Lower lobe of right lung (tissue), 2 donors: ENCODE data around the gene SLMAP. TPM values are rescaled to one million over a fixed set of nuclear protein-coding genes. Genes with fewer than 3 reads are reported as not detected.

Experiments
- ATAC-seq, 2 donors: fragments of 200-7000 bp; cut with Tn5 transposase; one replicate each; pipeline ENCODE4 v1.9.1; 2020 to 2022; ENCODE audit warnings: mild to moderate bottlenecking in 2 of 2, moderate library complexity in 2 of 2
- DNase-seq: peaks from one replicate; pipeline ENCODE4 v3.0.0-alpha.2; 2020
- H3K27ac ChIP-seq: fragments of 200-600 bp; one replicate; pipeline ENCODE4 v1.8.0; 2022
- H3K27me3 ChIP-seq: fragments of 200-600 bp; one replicate; pipeline ENCODE4 v1.8.0; 2022; ENCODE audit warnings: low read depth
- H3K36me3 ChIP-seq: fragments of 200-600 bp; one replicate; pipeline ENCODE4 v1.8.0; 2022; ENCODE audit warnings: mild to moderate bottlenecking
- H3K4me1 ChIP-seq: fragments of 200-600 bp; one replicate; pipeline ENCODE4 v1.8.0; 2022
- H3K4me3 ChIP-seq: fragments of 200-600 bp; one replicate; pipeline ENCODE4 v1.8.0; 2022; ENCODE audit warnings: mild to moderate bottlenecking
- H3K9me3 ChIP-seq: fragments of 200-600 bp; one replicate; pipeline ENCODE4 v1.8.0; 2022
- intact Hi-C: fragments of 100-400 bp; cut with DNase I; formaldehyde crosslinking; loops from one replicate; pipeline ENCODE4 v1.11.0; 2022
- total RNA-seq: library from RNA; stranded (reverse); fragmentation: NEBNext Ultra II Directional; extraction: Animal tissue kit (Norgen Biotek cat#: 25700); gene quantifications from one replicate; pipeline ENCODE4 v1.2.1, GENCODE V29; 2021
- TF ChIP-seq, protein P1 (sequence below): fragments of 200-600 bp; IDR thresholded peaks from one replicate; pipeline ENCODE4 v1.8.0; 2022; ENCODE audit warnings: antibody characterized with exemption, mild to moderate bottlenecking
- donor health status: DM: no; HTN: yes; CAD: no; lungs with severe emphysema.

SLMAP gene
- total RNA-seq, 1 donor from 2014 or later, result 66.3 TPM

DNA sequence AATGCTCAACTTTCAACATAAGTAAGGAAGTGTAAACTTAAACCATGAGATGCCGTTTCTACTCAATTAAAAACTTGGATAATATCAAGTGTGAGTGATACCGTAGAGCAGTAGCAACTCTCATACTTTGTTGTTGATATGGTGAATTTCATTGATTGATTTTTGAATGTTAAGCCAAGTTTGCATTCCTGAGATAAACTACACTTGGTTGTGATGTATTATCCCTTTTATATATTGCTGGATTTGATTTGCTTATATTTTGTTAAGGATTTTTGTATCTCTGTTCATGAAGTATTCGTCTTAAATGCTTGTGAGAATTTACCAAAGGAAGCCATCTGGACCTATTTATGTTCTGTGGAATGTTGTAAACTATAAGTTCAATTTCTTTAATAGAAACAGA, 21.7 kb downstream of the SLMAP start:
- Histone ChIP-seq H3K4me3 (no peak overlapping the region), H3K9me3 (no peaks in the 10 kb centered on the region), H3K4me1 (peaks cover 3% of the 10 kb centered on the region), H3K36me3 (no peaks in the 10 kb centered on the region), H3K27me3 (no peaks in the 10 kb centered on the region), H3K27ac (no peak overlapping the region)
- DNase-seq (no peak), ATAC-seq (no peak)
- TF ChIP-seq, protein P1, sequence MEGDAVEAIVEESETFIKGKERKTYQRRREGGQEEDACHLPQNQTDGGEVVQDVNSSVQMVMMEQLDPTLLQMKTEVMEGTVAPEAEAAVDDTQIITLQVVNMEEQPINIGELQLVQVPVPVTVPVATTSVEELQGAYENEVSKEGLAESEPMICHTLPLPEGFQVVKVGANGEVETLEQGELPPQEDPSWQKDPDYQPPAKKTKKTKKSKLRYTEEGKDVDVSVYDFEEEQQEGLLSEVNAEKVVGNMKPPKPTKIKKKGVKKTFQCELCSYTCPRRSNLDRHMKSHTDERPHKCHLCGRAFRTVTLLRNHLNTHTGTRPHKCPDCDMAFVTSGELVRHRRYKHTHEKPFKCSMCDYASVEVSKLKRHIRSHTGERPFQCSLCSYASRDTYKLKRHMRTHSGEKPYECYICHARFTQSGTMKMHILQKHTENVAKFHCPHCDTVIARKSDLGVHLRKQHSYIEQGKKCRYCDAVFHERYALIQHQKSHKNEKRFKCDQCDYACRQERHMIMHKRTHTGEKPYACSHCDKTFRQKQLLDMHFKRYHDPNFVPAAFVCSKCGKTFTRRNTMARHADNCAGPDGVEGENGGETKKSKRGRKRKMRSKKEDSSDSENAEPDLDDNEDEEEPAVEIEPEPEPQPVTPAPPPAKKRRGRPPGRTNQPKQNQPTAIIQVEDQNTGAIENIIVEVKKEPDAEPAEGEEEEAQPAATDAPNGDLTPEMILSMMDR, result no peak
- intact Hi-C loops, result no loop called here

DNA sequence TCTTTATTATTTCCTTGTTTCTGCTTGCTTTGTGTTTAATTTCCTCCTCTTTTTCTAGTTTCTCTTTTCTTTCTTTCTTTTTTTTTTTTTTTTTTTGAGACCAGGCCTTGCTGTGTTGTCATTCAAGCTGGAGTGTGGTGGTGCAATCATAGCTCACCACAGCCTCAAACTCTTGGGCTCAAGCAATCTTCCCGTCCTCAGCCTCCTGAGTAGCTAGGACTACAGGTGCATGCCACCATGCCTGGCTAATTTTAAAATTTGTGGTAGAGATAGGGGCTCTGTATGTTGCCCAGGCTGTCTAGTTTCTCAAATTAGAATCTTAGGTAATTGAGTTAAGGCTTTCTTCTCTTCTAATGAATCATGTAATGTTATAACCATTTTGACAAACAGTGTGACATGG, 22.4 kb downstream of the SLMAP start:
- H3K4me1 ChIP-seq, result peaks cover 10% of the 10 kb centered on the region
- intact Hi-C loops, result no loop called here
- H3K9me3 ChIP-seq, result no peaks in the 10 kb centered on the region
- no peak overlapping the region for H3K27ac ChIP-seq
- H3K36me3 ChIP-seq, result no peaks in the 10 kb centered on the region
- ATAC-seq (no peak), DNase-seq (no peak)
- TF ChIP-seq, protein P1, result no peak
- no peak overlapping the region for H3K4me3 ChIP-seq
- H3K27me3 ChIP-seq, result no peaks in the 10 kb centered on the region

DNA sequence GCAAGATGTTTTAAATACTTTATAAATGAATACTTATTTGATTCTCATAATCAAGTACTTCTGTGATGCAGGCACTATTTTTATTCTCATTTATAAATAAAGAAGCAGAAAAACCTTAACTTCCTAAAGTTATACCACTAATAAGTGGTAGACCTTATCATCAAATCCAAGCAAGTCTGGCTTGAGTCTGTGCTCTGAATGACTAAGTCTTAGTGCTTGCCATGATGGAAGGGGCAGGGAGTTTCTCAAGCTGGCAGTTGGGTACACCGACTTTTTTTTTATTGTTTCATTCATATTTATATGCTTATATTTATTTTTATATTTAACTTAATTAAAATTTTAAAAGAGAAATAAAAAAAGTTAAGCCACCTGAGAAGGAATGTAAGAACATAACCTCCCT, 23.6 kb downstream of the SLMAP start:
- no peaks in the 10 kb centered on the region for H3K36me3 ChIP-seq
- H3K27ac ChIP-seq, result no peak overlapping the region
- TF ChIP-seq, protein P1, result no peak
- H3K4me3 ChIP-seq, result no peak overlapping the region
- intact Hi-C loops, result no loop called here
- ATAC-seq (no peak), DNase-seq (no peak)
- H3K27me3 ChIP-seq, result no peaks in the 10 kb centered on the region
- H3K4me1 ChIP-seq, result peaks cover 17% of the 10 kb centered on the region
- no peaks in the 10 kb centered on the region for H3K9me3 ChIP-seq

DNA sequence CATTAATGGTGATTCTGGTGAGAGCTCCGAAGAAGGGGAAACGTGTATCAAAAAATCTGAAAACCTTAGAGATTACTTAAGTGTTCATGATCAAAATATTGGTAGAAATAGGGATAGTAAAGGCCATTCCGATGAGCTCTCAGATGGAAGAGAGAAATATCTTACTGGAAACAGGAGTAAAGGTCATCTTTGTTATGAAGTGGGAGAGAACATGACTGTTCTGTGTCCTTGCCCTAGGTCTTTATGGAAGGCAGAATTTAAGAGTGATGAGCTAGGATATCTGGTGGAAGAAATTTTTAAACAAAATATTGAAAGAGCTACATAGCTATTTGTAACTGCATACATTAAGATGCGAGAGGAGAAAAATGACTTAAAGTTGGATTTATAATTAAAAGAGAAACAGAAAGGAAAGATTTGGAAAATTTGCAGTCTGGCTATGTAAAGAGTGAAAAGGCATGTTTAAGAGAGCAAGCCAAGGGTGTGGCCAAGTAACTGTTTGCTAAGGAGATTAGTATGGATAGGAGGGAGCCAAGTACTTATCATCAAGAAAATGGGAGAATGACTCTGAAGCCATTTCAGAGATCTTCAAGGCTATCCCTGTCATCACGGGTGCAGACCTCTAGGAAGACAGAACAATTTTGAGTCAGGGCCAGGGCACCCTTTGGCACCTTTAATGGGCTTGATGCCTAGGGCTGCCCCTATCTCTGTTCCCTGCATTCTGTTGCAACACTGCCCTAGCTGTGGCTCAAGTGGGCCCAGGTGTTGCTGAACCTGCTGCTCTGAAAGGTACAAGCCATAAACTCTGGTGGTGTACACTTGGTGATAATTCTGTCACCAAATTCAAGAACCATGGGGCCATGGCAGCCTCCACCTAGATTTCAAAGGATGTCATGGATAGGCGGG, 27.3 kb downstream of the SLMAP start:
- Histone ChIP-seq H3K4me3 (no peak overlapping the region), H3K27me3 (no peaks in the 10 kb centered on the region), H3K9me3 (no peaks in the 10 kb centered on the region), H3K36me3 (no peaks in the 10 kb centered on the region), H3K27ac (no peak overlapping the region), H3K4me1 (peaks cover 26% of the 10 kb centered on the region)
- DNase-seq (peak; percentile 54), ATAC-seq (peak; percentile 80 to 85)
- TF ChIP-seq, protein P1, result no peak
- intact Hi-C loops, result no loop called here

DNA sequence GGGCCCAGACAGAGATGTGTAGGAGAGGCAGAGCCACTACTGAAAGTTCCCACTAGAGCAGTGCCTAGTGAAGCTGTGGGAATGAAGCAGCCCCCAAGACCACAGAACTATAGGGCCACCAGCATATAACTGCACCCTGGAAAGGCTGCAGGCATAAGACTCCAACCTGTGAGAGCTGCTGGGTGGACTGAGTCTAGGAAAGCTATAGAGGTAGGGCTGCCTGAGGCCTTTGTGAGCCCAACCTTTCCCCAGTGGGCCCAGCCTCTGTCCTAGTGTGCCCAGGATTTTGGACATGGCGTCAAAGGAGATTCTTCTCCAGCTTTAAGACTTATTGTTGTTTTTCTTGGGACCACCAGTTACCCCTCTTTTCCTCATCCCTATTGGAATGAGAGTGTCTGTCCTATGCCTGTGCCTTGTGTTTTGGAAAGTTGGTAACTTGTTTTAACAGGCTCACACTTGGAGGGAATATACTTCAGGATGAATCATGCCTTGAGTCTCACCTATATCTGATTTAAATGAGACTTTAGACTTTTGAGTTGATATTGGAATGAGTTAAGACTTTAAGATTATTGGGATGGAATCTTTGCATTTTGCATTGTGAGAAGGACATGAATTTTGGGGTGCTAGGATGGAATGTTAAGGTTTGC, 28.1 kb downstream of the SLMAP start:
- Histone ChIP-seq H3K9me3 (no peaks in the 10 kb centered on the region), H3K4me3 (no peak overlapping the region), H3K27ac (no peak overlapping the region), H3K27me3 (no peaks in the 10 kb centered on the region), H3K36me3 (no peaks in the 10 kb centered on the region), H3K4me1 (peaks cover 27% of the 10 kb centered on the region)
- ATAC-seq (peak; percentile 9 to 44), DNase-seq (no peak)
- intact Hi-C loops, result no loop called here
- TF ChIP-seq, protein P1, result no peak
